SK-N-SH treated with all-trans-retinoic acid at 6 μM for 48 hours (cell line): ENCODE results near the gene PAFAH1B2.

ENCODE experiments used
- ATAC-seq: fragments of 200-7000 bp; cut with Tn5 transposase; 3 replicates; pipeline ENCODE4 v1.9.1; 2020; ENCODE audit warnings: mild to moderate bottlenecking, moderate library complexity
- ARNTL ChIP-seq: fragments of 450-650 bp; formaldehyde crosslinking; IDR thresholded peaks from 2 replicates; pipeline ENCODE4 v1.5.0; 2020; ENCODE audit warnings: low read depth, mild to moderate bottlenecking, moderate library complexity, borderline replicate concordance
- BACH2 ChIP-seq: fragments of 250-450 bp; sonication (Bioruptor Pico); IDR thresholded peaks from 2 replicates; pipeline ENCODE4 v1.9.0; 2021; ENCODE audit warnings: mild to moderate bottlenecking, borderline replicate concordance
- CSDC2 ChIP-seq: fragments of 250-450 bp; sonication (Bioruptor Pico); IDR thresholded peaks from 2 replicates; pipeline ENCODE4 v1.5.0; 2020; ENCODE audit warnings: mild to moderate bottlenecking, moderate library complexity
- ESRRG ChIP-seq: fragments of 250-450 bp; sonication (Bioruptor Pico); IDR thresholded peaks from 2 replicates; pipeline ENCODE4 v1.6.1; 2021; ENCODE audit warnings: mild to moderate bottlenecking
- GLIS3 ChIP-seq: fragments of 250-450 bp; sonication (Bioruptor Pico); IDR thresholded peaks from 2 replicates; pipeline ENCODE4 v1.5.0; 2020; ENCODE audit warnings: mild to moderate bottlenecking, moderate library complexity
- ISL1 ChIP-seq: fragments of 250-450 bp; sonication (Bioruptor Pico); IDR thresholded peaks from 2 replicates; pipeline ENCODE4 v2.1.2; 2022; ENCODE audit warnings: mild to moderate bottlenecking, moderate library complexity
- RARB ChIP-seq: fragments of 250-450 bp; sonication (Bioruptor Pico); IDR thresholded peaks from 2 replicates; pipeline ENCODE4 v1.8.0; 2021; ENCODE audit warnings: mild to moderate bottlenecking, moderate library complexity
- SNAI2 ChIP-seq: fragments of 250-450 bp; sonication (Bioruptor Pico); IDR thresholded peaks from 2 replicates; pipeline ENCODE4 v1.5.0; 2020; ENCODE audit warnings: mild to moderate bottlenecking, moderate library complexity
- TCF4 ChIP-seq: fragments of 250-450 bp; sonication (Bioruptor Pico); IDR thresholded peaks from 2 replicates; pipeline ENCODE4 v1.8.0; 2021; ENCODE audit warnings: mild to moderate bottlenecking, moderate library complexity, borderline replicate concordance
- TOX ChIP-seq: fragments of 250-450 bp; sonication (Bioruptor Pico); IDR thresholded peaks from 2 replicates; pipeline ENCODE4 v1.8.0; 2021; ENCODE audit warnings: mild to moderate bottlenecking, moderate library complexity, borderline replicate concordance
- ZC3H10 ChIP-seq: fragments of 250-450 bp; sonication (Bioruptor Pico); IDR thresholded peaks from 2 replicates; pipeline ENCODE4 v1.5.1; 2021; ENCODE audit warnings: mild to moderate bottlenecking, moderate library complexity
- ZFP3 ChIP-seq: fragments of 250-450 bp; sonication (Bioruptor Pico); IDR thresholded peaks from 2 replicates; pipeline ENCODE4 v1.5.0; 2020; ENCODE audit warnings: mild to moderate bottlenecking, moderate library complexity
- ZFP30 ChIP-seq: fragments of 450-650 bp; formaldehyde crosslinking; IDR thresholded peaks from 2 replicates; pipeline ENCODE4 v1.5.0; 2022; ENCODE audit warnings: mild to moderate bottlenecking, moderate library complexity
- ZNF70 ChIP-seq: fragments of 450-650 bp; formaldehyde crosslinking; IDR thresholded peaks from 2 replicates; pipeline ENCODE4 v1.5.0; 2020; ENCODE audit warnings: mild to moderate bottlenecking, moderate library complexity
- ZNF8 ChIP-seq: fragments of 450-650 bp; formaldehyde crosslinking; IDR thresholded peaks from 2 replicates; pipeline ENCODE4 v1.5.0; 2020; ENCODE audit warnings: mild to moderate bottlenecking, moderate library complexity
- TF ChIP-seq, protein P1 (sequence below): fragments of 250-450 bp; sonication (Bioruptor Pico); IDR thresholded peaks from 2 replicates; pipeline ENCODE4 v1.8.0; 2021; ENCODE audit warnings: low read depth, mild to moderate bottlenecking, moderate library complexity, borderline replicate concordance
- TF ChIP-seq, protein P2 (sequence below): fragments of 250-450 bp; sonication (Bioruptor Pico); IDR thresholded peaks from 2 replicates; pipeline ENCODE4 v1.5.1; 2020; ENCODE audit warnings: low read depth, mild to moderate bottlenecking, moderate library complexity
- TF ChIP-seq, protein P3 (sequence below): fragments of 250-450 bp; sonication (Bioruptor Pico); IDR thresholded peaks from 2 replicates; pipeline ENCODE4 v1.5.0; 2020; ENCODE audit warnings: mild to moderate bottlenecking, moderate library complexity
- TF ChIP-seq, protein P4 (sequence below): fragments of 250-450 bp; sonication (Bioruptor Pico); IDR thresholded peaks from 2 replicates; pipeline ENCODE4 v1.5.1; 2021; ENCODE audit warnings: mild to moderate bottlenecking, moderate library complexity

The PAFAH1B2 gene

DNA sequence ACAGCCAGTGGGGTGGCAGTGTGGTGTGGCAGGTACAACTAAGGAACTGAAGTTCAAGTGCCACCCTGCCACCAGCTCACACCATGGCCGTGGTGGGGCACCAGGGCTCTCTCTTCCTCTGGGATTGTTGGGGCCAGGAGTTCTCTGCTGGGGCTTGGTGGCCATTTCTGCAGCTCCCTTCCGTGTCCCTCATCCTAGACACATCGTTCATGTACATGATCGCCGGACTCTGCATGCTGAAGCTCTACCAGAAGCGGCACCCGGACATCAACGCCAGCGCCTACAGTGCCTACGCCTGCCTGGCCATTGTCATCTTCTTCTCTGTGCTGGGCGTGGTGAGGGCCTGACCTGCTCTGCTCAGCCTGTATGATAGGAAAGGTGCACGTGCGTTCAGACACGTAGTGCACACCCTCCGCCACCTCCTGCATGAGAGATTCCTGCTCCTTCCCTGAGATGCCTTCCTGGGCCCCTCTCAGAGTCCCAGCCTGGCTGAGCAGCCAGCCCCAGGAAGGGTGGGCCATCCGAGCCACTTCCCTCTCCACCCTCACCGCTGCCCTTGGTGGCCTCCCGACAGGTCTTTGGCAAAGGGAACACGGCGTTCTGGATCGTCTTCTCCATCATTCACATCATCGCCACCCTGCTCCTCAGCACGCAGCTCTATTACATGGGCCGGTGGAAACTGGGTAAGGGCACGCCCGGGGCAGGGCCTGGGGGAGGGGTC is 47.8 kb downstream of the PAFAH1B2 start:
- TF ChIP-seq TOX (CRISPR knock-in tag): no peak
- no peak for TF ChIP-seq ZFP3 (CRISPR knock-in tag)
- no peak for TF ChIP-seq CSDC2 (CRISPR knock-in tag)
- TF ChIP-seq RARB (CRISPR knock-in tag): no peak
- no peak for TF ChIP-seq ARNTL (CRISPR knock-in tag)
- TF ChIP-seq ISL1 (CRISPR knock-in tag): no peak
- no peak for TF ChIP-seq ESRRG (CRISPR knock-in tag)
- no peak for TF ChIP-seq ZC3H10 (CRISPR knock-in tag)
- TF ChIP-seq, protein P1, sequence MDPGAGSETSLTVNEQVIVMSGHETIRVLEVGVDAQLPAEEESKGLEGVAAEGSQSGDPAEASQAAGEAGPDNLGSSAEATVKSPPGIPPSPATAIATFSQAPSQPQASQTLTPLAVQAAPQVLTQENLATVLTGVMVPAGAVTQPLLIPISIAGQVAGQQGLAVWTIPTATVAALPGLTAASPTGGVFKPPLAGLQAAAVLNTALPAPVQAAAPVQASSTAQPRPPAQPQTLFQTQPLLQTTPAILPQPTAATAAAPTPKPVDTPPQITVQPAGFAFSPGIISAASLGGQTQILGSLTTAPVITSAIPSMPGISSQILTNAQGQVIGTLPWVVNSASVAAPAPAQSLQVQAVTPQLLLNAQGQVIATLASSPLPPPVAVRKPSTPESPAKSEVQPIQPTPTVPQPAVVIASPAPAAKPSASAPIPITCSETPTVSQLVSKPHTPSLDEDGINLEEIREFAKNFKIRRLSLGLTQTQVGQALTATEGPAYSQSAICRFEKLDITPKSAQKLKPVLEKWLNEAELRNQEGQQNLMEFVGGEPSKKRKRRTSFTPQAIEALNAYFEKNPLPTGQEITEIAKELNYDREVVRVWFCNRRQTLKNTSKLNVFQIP: no peak
- ATAC-seq: no peak

DNA sequence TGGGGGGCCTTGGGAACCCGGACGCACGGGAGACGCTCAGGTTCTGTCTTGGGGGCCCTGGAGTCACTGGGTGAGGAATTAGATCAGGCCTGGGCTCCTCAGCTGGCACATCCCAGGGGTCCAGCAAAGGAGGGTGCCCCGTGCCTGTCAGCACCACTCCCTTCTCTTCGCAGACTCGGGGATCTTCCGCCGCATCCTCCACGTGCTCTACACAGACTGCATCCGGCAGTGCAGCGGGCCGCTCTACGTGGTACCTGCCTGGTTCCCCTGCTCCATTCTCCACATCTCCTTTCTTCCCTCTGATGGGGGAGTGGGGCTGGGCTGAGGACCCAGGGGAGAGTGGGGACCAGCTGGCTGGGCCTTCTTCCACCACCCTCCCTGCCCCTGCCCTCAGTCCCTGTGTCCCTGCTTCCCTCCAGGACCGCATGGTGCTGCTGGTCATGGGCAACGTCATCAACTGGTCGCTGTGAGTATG is 48.4 kb downstream of the PAFAH1B2 start:
- no peak for ATAC-seq
- TF ChIP-seq ZNF8 (CRISPR knock-in tag): no peak
- TF ChIP-seq ZNF70 (CRISPR knock-in tag): no peak
- TF ChIP-seq, protein P1: no peak
- TF ChIP-seq, protein P2, sequence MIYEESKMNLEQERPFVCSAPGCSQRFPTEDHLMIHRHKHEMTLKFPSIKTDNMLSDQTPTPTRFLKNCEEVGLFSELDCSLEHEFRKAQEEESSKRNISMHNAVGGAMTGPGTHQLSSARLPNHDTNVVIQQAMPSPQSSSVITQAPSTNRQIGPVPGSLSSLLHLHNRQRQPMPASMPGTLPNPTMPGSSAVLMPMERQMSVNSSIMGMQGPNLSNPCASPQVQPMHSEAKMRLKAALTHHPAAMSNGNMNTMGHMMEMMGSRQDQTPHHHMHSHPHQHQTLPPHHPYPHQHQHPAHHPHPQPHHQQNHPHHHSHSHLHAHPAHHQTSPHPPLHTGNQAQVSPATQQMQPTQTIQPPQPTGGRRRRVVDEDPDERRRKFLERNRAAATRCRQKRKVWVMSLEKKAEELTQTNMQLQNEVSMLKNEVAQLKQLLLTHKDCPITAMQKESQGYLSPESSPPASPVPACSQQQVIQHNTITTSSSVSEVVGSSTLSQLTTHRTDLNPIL (CRISPR knock-in tag): no peak
- no peak for TF ChIP-seq ZFP30 (CRISPR knock-in tag)
- no peak for TF ChIP-seq TCF4 (CRISPR knock-in tag)
- no peak for TF ChIP-seq RARB (CRISPR knock-in tag)
- no peak for TF ChIP-seq GLIS3 (CRISPR knock-in tag)
- TF ChIP-seq ZC3H10 (CRISPR knock-in tag): no peak
- no peak for TF ChIP-seq TOX (CRISPR knock-in tag)
- no peak for TF ChIP-seq SNAI2 (CRISPR knock-in tag)
- TF ChIP-seq, protein P3, sequence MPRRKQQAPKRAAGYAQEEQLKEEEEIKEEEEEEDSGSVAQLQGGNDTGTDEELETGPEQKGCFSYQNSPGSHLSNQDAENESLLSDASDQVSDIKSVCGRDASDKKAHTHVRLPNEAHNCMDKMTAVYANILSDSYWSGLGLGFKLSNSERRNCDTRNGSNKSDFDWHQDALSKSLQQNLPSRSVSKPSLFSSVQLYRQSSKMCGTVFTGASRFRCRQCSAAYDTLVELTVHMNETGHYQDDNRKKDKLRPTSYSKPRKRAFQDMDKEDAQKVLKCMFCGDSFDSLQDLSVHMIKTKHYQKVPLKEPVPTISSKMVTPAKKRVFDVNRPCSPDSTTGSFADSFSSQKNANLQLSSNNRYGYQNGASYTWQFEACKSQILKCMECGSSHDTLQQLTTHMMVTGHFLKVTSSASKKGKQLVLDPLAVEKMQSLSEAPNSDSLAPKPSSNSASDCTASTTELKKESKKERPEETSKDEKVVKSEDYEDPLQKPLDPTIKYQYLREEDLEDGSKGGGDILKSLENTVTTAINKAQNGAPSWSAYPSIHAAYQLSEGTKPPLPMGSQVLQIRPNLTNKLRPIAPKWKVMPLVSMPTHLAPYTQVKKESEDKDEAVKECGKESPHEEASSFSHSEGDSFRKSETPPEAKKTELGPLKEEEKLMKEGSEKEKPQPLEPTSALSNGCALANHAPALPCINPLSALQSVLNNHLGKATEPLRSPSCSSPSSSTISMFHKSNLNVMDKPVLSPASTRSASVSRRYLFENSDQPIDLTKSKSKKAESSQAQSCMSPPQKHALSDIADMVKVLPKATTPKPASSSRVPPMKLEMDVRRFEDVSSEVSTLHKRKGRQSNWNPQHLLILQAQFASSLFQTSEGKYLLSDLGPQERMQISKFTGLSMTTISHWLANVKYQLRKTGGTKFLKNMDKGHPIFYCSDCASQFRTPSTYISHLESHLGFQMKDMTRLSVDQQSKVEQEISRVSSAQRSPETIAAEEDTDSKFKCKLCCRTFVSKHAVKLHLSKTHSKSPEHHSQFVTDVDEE: no peak
- no peak for TF ChIP-seq BACH2 (CRISPR knock-in tag)
- TF ChIP-seq CSDC2 (CRISPR knock-in tag): no peak
- TF ChIP-seq, protein P4, sequence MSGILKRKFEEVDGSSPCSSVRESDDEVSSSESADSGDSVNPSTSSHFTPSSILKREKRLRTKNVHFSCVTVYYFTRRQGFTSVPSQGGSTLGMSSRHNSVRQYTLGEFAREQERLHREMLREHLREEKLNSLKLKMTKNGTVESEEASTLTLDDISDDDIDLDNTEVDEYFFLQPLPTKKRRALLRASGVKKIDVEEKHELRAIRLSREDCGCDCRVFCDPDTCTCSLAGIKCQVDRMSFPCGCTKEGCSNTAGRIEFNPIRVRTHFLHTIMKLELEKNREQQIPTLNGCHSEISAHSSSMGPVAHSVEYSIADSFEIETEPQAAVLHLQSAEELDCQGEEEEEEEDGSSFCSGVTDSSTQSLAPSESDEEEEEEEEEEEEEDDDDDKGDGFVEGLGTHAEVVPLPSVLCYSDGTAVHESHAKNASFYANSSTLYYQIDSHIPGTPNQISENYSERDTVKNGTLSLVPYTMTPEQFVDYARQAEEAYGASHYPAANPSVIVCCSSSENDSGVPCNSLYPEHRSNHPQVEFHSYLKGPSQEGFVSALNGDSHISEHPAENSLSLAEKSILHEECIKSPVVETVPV (CRISPR knock-in tag): no peak
- no peak for TF ChIP-seq ZFP3 (CRISPR knock-in tag)
- no peak for TF ChIP-seq ESRRG (CRISPR knock-in tag)
- TF ChIP-seq ARNTL (CRISPR knock-in tag): no peak
